GM18498 (cell line): Measurements from ENCODE around the gene ISM1.

ENCODE experiments used
- ATAC-seq: cut with Tn5 transposase; IDR thresholded peaks from one replicate; pipeline ENCODE4 v1.9.1; 2021; ENCODE audit warnings: mild to moderate bottlenecking, moderate library complexity; ENCODE audit not compliant: unreplicated experiment

The ISM1 gene

GRCh38 chr20:13220904-13221297 lies at the start of gene ISM1:
Gene ISM1 (plus strand): TSS chr20:13221274. CDS start chr20:13221777, 503 bp downstream.
- peak; percentile 19 for ATAC-seq

DNA sequence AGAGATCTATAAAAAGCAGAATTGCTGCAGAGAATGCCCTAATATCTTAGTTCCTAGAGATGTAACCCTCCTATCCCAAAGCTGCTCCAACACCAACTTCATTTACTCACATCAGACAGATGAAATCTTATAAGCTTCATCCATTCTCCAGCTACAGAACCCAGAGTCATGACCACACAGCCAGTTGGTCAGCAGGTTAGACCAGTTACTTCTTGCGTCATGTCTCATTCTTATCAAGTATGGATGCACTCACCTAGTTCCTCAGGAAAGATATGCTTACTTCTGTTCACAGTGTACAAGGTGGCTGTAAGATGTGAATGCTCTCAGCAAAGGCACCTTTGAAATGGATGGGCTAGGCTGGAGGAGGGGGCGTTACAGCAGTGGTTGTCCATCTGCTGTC lies 47.9 kb upstream of the ISM1 start:
- no peak for ATAC-seq

GRCh38 chr20:13174402-13174801 lies 46.7 kb upstream of the ISM1 start:
- ATAC-seq = no peak

DNA sequence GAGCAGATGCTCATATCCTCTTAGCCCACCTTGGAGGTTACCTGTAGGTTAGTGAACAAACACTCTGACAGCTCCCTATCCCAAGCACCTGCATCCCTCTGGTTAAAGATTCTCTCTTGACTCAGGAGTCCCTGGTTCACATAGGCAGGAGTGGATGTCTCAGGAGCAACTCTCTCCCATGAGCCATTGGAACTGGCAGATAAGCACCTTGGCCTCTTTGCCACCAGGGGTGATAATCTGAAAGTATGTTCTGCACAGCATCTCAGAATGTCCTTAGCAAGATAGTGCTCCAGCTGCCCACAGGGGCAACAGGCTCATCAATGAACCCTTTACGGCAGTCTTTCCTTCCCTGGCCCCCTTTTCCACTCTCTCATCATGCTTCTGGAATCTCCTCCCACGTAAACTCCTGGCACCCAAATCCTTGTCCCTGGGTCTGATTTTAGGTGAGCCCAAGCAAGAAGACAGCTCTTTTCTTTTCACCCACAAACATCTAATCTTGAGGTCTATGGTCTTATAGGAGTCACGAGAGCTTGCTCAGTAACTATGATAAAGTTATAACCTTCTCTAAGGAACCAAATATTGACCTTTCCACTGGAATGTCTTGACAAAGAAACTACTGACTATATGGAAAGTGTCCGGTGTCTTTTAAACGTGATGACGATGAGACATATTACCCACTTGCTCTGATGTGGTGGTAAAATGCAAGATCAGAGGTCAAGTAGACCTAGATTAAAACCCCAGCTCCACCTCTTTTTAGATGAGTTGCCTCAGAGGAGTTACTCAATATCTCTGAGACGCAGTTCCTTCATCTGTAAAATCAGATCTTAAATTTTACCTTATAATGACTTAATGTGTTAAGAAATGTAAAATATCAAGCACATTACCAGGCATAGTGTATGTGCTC lies 39.8 kb upstream of the ISM1 start:
- ATAC-seq = no peak

DNA sequence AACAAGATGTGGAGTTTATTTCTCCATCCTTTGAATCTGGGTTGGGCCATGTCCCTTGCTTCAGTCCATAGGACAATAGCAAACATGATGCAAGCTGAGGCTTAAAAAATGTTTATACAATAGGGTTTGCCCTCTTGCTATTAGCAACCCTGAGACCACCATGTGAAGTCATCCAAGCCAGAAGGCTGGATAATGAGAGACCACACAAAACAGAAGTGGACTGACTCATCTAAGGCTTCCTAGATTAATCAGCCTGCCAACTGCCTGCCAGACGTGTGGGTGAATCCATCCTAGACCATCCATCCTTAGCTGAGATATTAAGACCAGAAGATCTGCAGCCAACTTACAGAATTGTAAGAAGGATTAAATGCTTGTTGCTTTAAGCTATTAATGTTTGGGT lies 38.1 kb upstream of the ISM1 start:
- no peak for ATAC-seq

DNA sequence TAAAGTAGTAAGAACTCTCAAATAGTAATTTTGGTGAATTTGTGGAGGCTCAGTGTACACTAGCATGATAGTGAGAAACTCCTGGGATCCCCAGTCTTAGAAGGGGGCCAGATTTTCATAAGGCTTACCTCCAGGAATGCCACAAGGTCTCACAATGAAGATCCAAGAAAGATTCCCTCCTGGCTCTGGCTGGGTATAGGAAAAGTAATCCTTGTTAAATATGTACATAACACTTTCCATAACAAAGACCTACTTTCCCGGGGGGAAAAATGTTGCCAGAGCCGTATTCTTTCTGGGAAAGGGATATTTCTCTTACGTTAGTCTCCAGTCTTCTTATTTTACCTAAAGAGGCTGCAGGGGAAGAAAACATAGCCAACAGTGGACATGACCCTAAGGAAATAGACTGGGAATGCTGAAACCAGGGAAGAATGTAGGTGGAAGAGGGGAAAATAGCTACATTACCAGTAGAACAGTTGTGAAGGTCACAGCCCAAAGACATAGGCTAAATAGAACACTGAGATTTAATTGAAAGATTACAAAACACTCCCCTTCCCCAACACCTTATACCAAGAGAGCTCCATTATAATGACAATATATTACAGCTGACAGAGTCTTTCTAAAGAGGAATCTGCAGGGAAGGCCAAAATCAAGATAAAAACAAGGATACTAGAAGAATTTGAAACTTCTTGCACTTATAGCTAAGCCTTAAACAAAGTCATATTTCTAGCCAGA lies 34.9 kb upstream of the ISM1 start:
- ATAC-seq = no peak

DNA sequence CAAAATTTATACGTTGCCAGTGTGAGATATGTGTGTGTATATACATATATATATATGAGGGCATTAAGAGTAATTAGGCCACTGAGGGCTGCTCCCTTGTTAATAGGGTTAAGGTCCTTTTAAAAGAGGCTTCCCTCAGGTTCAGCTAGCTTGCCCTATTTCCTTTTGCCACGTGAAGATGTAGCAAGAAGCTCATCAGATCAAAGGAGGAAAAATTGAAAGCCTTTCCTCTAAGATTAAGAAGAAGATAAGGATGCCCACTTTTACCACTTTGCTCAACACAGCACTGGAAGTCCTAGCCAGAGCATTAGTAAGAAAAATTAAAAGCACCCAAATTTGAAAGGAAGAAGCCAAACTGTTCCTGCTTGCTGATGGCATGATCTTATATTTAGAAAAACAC lies 33.2 kb upstream of the ISM1 start:
- ATAC-seq = no peak

- ATAC-seq = no peak
These were observed 21.8 kb upstream of the ISM1 start for GRCh38 chr20:13199279-13199678.

DNA sequence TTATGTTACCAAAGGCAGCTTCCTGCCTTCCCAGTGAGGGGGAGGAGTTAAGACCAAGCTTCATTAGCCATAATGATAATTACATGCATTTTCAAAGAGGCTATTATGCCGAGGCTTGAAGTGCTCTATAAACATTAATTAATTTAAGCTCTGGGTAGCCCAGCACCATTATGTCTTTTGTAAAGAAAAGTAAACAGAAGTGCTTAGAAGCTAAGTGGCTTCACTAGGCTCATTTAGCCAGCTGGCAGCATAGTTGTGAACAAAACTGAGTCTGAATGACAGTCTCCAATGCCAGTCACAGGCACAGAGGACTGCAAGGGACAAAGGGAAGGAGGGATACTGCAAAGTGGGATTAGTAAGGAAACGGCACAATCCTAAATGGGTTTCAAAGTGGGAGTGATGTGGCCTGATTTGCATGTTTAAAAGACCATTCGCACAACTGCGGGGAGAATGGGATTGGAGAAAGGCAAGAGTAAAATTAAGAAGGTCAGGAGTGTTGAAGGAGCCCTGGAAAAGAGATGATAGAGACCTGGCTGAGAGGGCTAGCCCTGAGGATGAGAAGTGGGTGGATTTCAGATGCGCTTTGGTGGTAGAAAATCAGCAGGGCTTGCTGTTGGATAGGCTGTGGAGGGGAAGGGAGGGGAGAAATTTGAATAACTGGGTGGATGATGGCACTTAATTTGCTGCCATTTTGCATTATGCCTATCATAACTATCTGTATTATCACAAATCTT lies 20.1 kb upstream of the ISM1 start:
- ATAC-seq = no peak

DNA sequence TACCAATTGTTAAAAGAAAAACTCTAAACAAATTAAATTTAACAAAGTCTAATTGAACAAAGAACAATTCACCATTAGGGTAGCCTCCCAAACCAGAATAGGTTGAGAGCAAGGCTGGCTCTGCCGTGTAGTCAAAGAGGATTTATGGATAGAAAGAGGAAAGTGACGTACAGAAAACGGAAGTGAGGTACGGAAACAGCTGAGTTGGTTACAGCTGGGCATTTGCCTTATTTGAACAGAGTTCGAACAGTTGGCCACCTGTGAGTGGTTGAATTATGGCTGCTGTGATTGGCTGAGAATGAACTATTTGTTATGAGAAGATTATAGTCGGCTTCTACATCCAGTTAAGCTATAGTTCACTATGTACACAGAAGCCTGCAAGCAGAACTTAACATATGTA lies 18.5 kb upstream of the ISM1 start:
- ATAC-seq = no peak

DNA sequence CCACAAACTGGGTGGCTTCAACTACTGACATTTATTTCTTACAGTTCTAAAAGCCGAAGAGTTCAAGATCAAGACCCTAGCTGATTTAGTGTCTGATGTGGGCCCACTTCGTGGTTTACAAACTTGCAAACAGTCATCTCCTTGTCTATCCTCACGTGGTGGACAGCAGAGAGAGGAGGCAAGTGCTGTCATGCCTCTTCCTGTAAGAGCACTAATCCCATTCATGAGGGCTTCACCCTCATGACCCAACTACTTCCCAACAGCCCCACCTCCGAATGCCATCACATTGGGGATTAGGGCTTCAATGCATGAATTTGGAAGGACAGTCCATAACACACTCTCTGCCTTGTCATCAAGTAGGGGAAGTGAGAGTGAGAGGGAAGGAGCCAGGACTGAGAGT lies 15.6 kb upstream of the ISM1 start:
- ATAC-seq = no peak

GRCh38 chr20:13205848-13206434 lies 15.1 kb upstream of the ISM1 start:
- no peak for ATAC-seq

DNA sequence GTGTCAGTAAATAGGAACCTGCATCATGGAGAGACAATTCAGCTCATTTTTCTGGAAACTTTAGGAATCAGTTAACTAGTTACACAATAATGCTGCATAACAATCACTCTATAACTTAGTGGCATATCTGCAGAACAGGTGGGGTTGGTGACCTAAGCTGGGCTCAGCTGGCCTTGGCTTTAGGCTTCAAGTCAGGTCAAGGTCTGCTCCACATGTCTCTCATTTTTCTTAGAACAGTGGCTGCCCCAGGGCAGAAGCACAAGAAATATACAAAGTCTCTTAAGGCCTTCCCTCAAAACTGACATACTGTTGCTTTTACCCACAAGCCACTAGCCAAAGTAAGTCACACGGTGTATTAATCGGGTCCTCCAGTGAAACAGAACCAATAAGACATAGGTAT lies 14.1 kb upstream of the ISM1 start:
- no peak for ATAC-seq

GRCh38 chr20:13211956-13212618 lies 9.0 kb upstream of the ISM1 start:
- no peak for ATAC-seq

DNA sequence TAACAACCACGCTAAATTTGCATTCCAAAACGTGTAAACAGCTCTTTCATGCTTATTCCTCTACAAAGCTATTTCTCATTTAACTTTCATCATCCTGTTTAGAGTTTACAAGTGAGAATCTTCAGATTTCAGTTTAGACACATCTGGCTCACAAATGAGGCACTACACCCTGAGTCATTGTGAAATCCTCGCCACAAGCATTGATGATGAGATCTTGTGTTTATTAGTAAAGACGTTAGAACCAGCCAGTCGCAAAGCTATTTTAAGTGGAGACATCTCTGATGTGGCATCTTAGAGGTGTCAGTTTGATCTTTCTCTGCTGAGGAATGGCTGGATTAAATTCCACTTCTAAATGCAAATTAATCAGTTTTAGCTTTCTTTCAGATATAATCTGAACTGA lies 8.3 kb upstream of the ISM1 start:
- no peak for ATAC-seq

GRCh38 chr20:13213335-13213734 lies 7.7 kb upstream of the ISM1 start:
- no peak for ATAC-seq

DNA sequence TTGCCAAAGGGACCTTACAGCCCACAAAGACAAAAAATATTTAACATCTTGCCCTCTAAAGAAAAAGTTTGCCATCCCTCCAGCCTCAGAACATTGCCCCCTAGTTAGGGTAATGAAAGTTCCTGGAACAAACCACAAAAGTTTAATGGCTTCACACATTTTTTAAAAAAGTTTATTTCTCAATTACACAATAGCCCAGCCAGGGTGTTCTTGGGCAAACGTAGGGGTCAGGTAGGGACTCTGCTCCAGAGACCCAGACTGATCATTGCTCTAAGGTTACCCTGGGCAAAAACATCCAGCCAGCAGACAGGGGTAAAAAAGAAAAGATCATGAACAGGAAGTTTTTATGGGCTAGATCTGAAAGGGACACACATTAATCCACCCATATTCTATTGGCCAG lies 4.5 kb upstream of the ISM1 start:
- ATAC-seq = no peak

DNA sequence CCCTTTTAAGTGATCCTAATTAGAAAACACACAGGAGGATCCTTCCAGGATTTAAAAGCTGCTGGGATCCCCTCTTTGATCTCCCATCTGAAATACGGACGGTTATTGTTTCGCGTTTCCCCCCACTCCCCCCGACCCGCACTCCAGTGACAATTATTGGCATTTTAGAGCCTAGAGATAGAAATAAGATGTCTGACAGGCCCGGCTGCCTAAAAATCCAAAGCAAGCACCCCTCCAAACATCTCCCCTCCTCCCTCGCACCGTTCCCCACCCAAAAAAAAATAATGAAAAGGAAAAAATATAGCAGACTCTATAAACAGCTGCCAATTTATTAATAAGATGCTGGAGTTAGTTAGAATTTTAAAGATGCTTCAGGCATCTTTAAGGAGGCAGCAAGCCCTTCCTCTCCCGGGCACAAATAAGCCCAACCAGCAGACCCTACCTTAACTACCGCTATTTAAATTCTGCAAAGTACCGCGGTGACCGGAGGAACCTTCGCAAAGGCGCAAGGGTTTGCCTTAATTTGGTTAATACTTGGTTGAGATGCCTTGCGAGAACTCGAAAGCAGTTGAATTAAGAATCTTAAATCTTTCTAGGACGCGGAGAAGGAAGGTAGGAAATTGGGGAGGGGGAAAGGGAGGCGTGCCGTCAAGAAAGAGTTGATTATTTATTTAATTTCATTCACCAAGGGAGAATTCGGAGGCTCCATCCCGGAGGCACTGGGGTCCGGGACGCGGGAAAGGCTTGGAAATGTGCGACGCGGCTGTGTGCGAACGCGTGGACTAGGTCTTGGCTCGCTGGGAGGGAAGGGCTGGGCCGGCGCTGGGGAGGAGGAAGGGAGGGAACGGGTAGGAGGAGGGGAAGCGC lies 1.5 kb upstream of the ISM1 start:
- no peak for ATAC-seq

DNA sequence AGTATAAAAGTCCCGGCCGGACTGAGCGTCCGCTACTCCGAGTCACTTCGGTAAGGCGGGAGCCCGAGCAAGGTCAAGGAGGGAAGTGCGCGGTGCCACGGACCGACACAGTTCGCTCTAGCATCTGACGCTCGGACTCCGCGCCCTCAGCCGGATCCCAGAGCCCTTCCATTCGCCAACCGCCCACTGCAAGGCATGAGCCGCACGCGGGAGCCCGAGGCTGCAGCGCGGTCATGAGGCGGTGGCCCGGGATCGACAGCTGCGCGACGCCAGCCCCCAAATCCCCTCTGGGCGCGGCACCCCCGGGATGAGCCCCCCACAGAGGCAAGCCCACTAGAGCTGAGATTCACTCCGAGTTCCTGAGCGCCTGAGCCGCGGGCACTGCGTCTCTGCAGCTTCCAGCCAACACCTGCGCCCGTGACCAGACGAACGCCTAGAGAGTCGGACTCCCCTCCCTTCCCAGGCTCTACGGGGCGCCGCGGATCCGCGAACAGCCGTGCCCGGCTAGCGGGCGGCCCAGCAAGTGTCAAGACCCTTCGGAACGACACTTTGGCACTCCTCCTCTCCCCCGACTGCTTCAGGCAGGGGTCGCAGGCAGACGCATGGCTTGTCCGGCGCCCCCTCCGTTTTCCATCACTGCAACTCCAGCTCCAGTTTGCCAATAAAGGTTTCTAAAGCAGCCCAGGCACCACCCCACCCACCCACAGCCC lies 725 bp upstream of the ISM1 start:
- no peak for ATAC-seq
